H9 (cell line): ENCODE data around the gene KRT86. TPM values are rescaled to one million over a fixed set of nuclear protein-coding genes. Genes with fewer than 3 reads are reported as not detected.

Experiments
- DNase-seq: peaks from one replicate; pipeline ENCODE4 v3.0.0-alpha.2; 2017
- H2AFZ ChIP-seq: one replicate; pipeline ENCODE4 v1.6.1; 2013; ENCODE audit warnings: mild to moderate bottlenecking, low read length, control low read depth, moderate library complexity
- H2AK5ac ChIP-seq: 2 replicates; pipeline ENCODE4 v1.6.1; 2013; ENCODE audit warnings: low read length, control low read depth, mixed read lengths; ENCODE audit not compliant: insufficient read length
- H2BK120ac ChIP-seq: one replicate; pipeline ENCODE4 v1.6.1; 2013; ENCODE audit warnings: low read depth, mild to moderate bottlenecking, low read length, control low read depth, inconsistent platforms; ENCODE audit not compliant: poor library complexity, severe bottlenecking
- H2BK12ac ChIP-seq: 2 replicates; pipeline ENCODE4 v1.6.1; 2013; ENCODE audit warnings: low read length, control low read depth, mixed read lengths, low read depth; ENCODE audit not compliant: insufficient read length
- H2BK15ac ChIP-seq: 2 replicates; pipeline ENCODE4 v1.6.1; 2013; ENCODE audit warnings: low read depth, low read length, control low read depth
- H2BK20ac ChIP-seq: one replicate; pipeline ENCODE4 v1.6.1; 2013; ENCODE audit warnings: low read depth, mild to moderate bottlenecking, low read length, control low read depth, inconsistent platforms; ENCODE audit not compliant: poor library complexity, severe bottlenecking
- H2BK5ac ChIP-seq: 2 replicates; pipeline ENCODE4 v1.6.1; 2013; ENCODE audit warnings: low read length, control low read depth, mixed read lengths; ENCODE audit not compliant: insufficient read length
- H3K14ac ChIP-seq: 2 replicates; pipeline ENCODE4 v1.6.1; 2013; ENCODE audit warnings: low read length, control low read depth; ENCODE audit not compliant: insufficient read depth
- H3K18ac ChIP-seq: 2 replicates; pipeline ENCODE4 v1.6.1; 2013; ENCODE audit warnings: low read depth, mild to moderate bottlenecking, mixed read lengths, low read length, control low read depth; ENCODE audit not compliant: insufficient read length
- H3K23ac ChIP-seq: 2 replicates; pipeline ENCODE4 v1.6.1; 2013; ENCODE audit warnings: low read length, control low read depth, mixed read lengths, low read depth; ENCODE audit not compliant: insufficient read length
- H3K23me2 ChIP-seq: 2 replicates; pipeline ENCODE4 v1.6.1; 2013; ENCODE audit warnings: low read depth, mild to moderate bottlenecking, mixed read lengths, low read length, control low read depth; ENCODE audit not compliant: insufficient read length, poor library complexity, severe bottlenecking
- H3K27ac ChIP-seq: 2 replicates; pipeline ENCODE4 v1.5.1; 2013; ENCODE audit warnings: low read length, control low read depth, mixed read lengths, low read depth; ENCODE audit not compliant: insufficient read length
- H3K27me3 ChIP-seq: 2 replicates; pipeline ENCODE4 v1.6.1; 2013; ENCODE audit warnings: low read length, control low read depth, inconsistent platforms; ENCODE audit not compliant: insufficient read depth
- H3K4ac ChIP-seq: 2 replicates; pipeline ENCODE4 v1.6.1; 2013; ENCODE audit warnings: low read depth, mild to moderate bottlenecking, control low read depth, inconsistent platforms, low read length, moderate library complexity
- H3K4me1 ChIP-seq: 2 replicates; pipeline ENCODE4 v1.6.1; 2013; ENCODE audit warnings: low read length, control low read depth, inconsistent platforms; ENCODE audit not compliant: insufficient read depth
- H3K4me2 ChIP-seq: 2 replicates; pipeline ENCODE4 v1.6.1; 2013; ENCODE audit warnings: low read length, control low read depth, mixed read lengths; ENCODE audit not compliant: insufficient read length, insufficient read depth
- H3K56ac ChIP-seq: 2 replicates; pipeline ENCODE4 v1.6.1; 2013; ENCODE audit warnings: low read depth, mild to moderate bottlenecking, mixed read lengths, low read length, control low read depth; ENCODE audit not compliant: insufficient read length
- H3K79me1 ChIP-seq: 2 replicates; pipeline ENCODE4 v1.6.1; 2013; ENCODE audit warnings: low read depth, mild to moderate bottlenecking, moderate library complexity, low read length, control low read depth, inconsistent platforms; ENCODE audit not compliant: insufficient read depth, poor library complexity, severe bottlenecking
- H3K79me2 ChIP-seq: 2 replicates; pipeline ENCODE4 v1.6.1; 2013; ENCODE audit warnings: low read length, control low read depth, inconsistent platforms; ENCODE audit not compliant: insufficient read depth
- H3K9ac ChIP-seq: 2 replicates; pipeline ENCODE4 v1.6.1; 2013; ENCODE audit warnings: low read length, control low read depth, mixed read lengths; ENCODE audit not compliant: insufficient read length; ENCODE audit errors: extremely low read depth
- H3K9me3 ChIP-seq: one replicate; pipeline ENCODE4 v1.6.1; 2013; ENCODE audit warnings: low read depth, low read length, inconsistent platforms; ENCODE audit not compliant: control insufficient read depth
- H3T11ph ChIP-seq: one replicate; pipeline ENCODE4 v1.6.1; 2013; ENCODE audit warnings: mild to moderate bottlenecking, low read length, control low read depth, inconsistent platforms
- H4K20me1 ChIP-seq: one replicate; pipeline ENCODE4 v1.6.1; 2013; ENCODE audit not compliant: control insufficient read depth, insufficient read length, insufficient read depth
- H4K5ac ChIP-seq: 2 replicates; pipeline ENCODE4 v1.6.1; 2013; ENCODE audit warnings: low read depth, mild to moderate bottlenecking, mixed read lengths, low read length, control low read depth; ENCODE audit not compliant: insufficient read length
- H4K8ac ChIP-seq: replicated peaks from 2 replicates; pipeline ENCODE4 v1.6.1; 2013; ENCODE audit warnings: low read length, control low read depth, mixed read lengths, low read depth; ENCODE audit not compliant: insufficient read length
- H4K91ac ChIP-seq: 2 replicates; pipeline ENCODE4 v1.6.1; 2013; ENCODE audit warnings: low read depth, mild to moderate bottlenecking, moderate library complexity, mixed read lengths, low read length, control low read depth; ENCODE audit not compliant: insufficient read length
- H3K27ac Mint-ChIP-seq, 3 experiments: 2 replicates in 2 of 3; 3 replicates in 1 of 3; pipeline ENCODE4 v1.8.0; 2020 to 2021; ENCODE audit warnings: mixed read lengths in 3 of 3, mild to moderate bottlenecking in 1 of 3, moderate library complexity in 1 of 3
- H3K27me3 Mint-ChIP-seq: 2 replicates; pipeline ENCODE4 v1.8.0; 2021; ENCODE audit warnings: low read depth, mild to moderate bottlenecking, moderate library complexity, mixed read lengths
- H3K36me3 Mint-ChIP-seq, 3 experiments: 2 replicates in 2 of 3; 3 replicates in 1 of 3; pipeline ENCODE4 v1.8.0; 2020 to 2021; ENCODE audit warnings: low read depth in 3 of 3, mixed read lengths in 3 of 3; ENCODE audit not compliant: insufficient read depth in 1 of 3
- H3K4me1 Mint-ChIP-seq, 2 experiments: 2 replicates each; pipeline ENCODE4 v1.8.0; 2020; ENCODE audit warnings: mixed read lengths in 2 of 2
- H3K4me3 Mint-ChIP-seq, 2 experiments: 2 replicates in 1 of 2; 3 replicates in 1 of 2; pipeline ENCODE4 v1.8.0; 2020 to 2021; ENCODE audit warnings: mild to moderate bottlenecking in 2 of 2, mixed read lengths in 2 of 2, moderate library complexity in 1 of 2
- H3K9me3 Mint-ChIP-seq, 2 experiments: 2 replicates in 1 of 2; 3 replicates in 1 of 2; pipeline ENCODE4 v1.8.0; 2020; ENCODE audit warnings: mild to moderate bottlenecking in 2 of 2, mixed read lengths in 2 of 2, moderate library complexity in 1 of 2
- CTCF ChIP-seq: fragments of 200-600 bp; sonication (generic); conservative IDR thresholded peaks from 3 replicates; pipeline ENCODE4 v1.8.0; 2021; ENCODE audit warnings: antibody characterized with exemption, mild to moderate bottlenecking
- WGBS: extraction: QIAGEN DNeasy Blood & Tissue Kit; methylation state at CpG from one replicate; pipeline ENCODE4 v1.1.7; 2013; ENCODE audit warnings: missing lambda C conversion rate, low lambda C conversion rate, mixed read lengths; ENCODE audit not compliant: insufficient read length; ENCODE audit errors: extremely low coverage; 5-methylcytosine and 5-hydroxymethylcytosine counted together
- total RNA-seq: library from RNA; stranded (reverse); gene quantifications from 2 replicates; pipeline ENCODE4 v1.2.1, GENCODE V29; 2021

The KRT86 gene
- total RNA-seq, 1 experiment from 2014 or later, result not detected

GRCh38 chr12:52316290-52316689, 41.8 kb downstream of the KRT86 start:
- no peaks in the 10 kb centered on the region for H3K27me3 ChIP-seq
- WGBS, result no CpG with 5 or more reads among the region's 9 CpGs
- H2BK12ac ChIP-seq, result no peak overlapping the region
- no peak overlapping the region for H2AK5ac ChIP-seq
- H3K79me1 ChIP-seq, result no peaks in the 10 kb centered on the region
- H4K8ac ChIP-seq, result no peak overlapping the region
- no peak overlapping the region for H4K91ac ChIP-seq
- H3T11ph ChIP-seq, result no peak overlapping the region
- Mint-ChIP-seq H3K27ac (no peak overlapping the region), H3K27me3 (peaks cover 42% of the 10 kb centered on the region), H3K4me3 (no peak overlapping the region), H3K36me3 (no peaks in the 10 kb centered on the region), H3K4me1 (no peaks in the 10 kb centered on the region), H3K9me3 (no peaks in the 10 kb centered on the region)
- peak; percentile 20 for DNase-seq
- H2BK15ac ChIP-seq, result no peak overlapping the region
- no peak overlapping the region for H3K18ac ChIP-seq
- H4K20me1 ChIP-seq, result no peaks in the 10 kb centered on the region
- H2BK120ac ChIP-seq, result no peak overlapping the region
- H4K5ac ChIP-seq, result no peak overlapping the region
- no peak overlapping the region for H3K4me2 ChIP-seq
- no peak overlapping the region for H2BK5ac ChIP-seq
- H3K79me2 ChIP-seq, result no peaks in the 10 kb centered on the region
- H3K9me3 ChIP-seq, result no peaks in the 10 kb centered on the region
- H2BK20ac ChIP-seq, result no peak overlapping the region
- no peak overlapping the region for H2AFZ ChIP-seq
- H3K4ac ChIP-seq, result no peak overlapping the region
- H3K27ac ChIP-seq, result no peak overlapping the region
- no peak overlapping the region for H3K23ac ChIP-seq
- H3K23me2 ChIP-seq, result no peaks in the 10 kb centered on the region
- H3K4me1 ChIP-seq, result no peaks in the 10 kb centered on the region
- no peak overlapping the region for H3K56ac ChIP-seq
- no peak overlapping the region for H3K14ac ChIP-seq
- no peak overlapping the region for H3K9ac ChIP-seq
- TF ChIP-seq CTCF, result no peak
